Activated CD8-positive, alpha-beta T cell treated with anti-CD3 and anti-CD28 coated beads for 36 hours (primary cell): ENCODE data around the gene GOSR2. TPM values are rescaled to one million over a fixed set of nuclear protein-coding genes. Genes with fewer than 3 reads are reported as not detected.

Experiments
- ATAC-seq: fragments of 200-7000 bp; cut with Tn5 transposase; one replicate; pipeline ENCODE4 v1.10.0; 2021; ENCODE audit warnings: mild to moderate bottlenecking, moderate library complexity
- CTCF ChIA-PET: fragments of 350-600 bp; sonication (Branson Sonifier 250); formaldehyde crosslinking; loops from one replicate; lab custom pipeline; 2021; ENCODE audit warnings: antibody characterized with exemption; lab: Charles Lee
- POLR2A ChIA-PET: fragments of 350-600 bp; sonication (Branson Sonifier 250); formaldehyde crosslinking; loops from one replicate; lab custom pipeline; 2021; ENCODE audit warnings: antibody characterized with exemption; lab: Charles Lee
- DNase-seq: peaks from one replicate; pipeline ENCODE4 v3.0.0-alpha.2; 2020
- H3K27ac Mint-ChIP-seq: one replicate; pipeline ENCODE4 v1.8.0; 2021; ENCODE audit warnings: mild to moderate bottlenecking, mixed read lengths
- H3K27me3 Mint-ChIP-seq: one replicate; pipeline ENCODE4 v1.8.0; 2021; ENCODE audit warnings: mixed read lengths
- H3K36me3 Mint-ChIP-seq: one replicate; pipeline ENCODE4 v1.8.0; 2021; ENCODE audit warnings: low read depth, mixed read lengths
- H3K4me1 Mint-ChIP-seq: one replicate; pipeline ENCODE4 v1.8.0; 2021; ENCODE audit warnings: low read depth, mixed read lengths
- H3K4me3 Mint-ChIP-seq: one replicate; pipeline ENCODE4 v1.8.0; 2021; ENCODE audit warnings: mild to moderate bottlenecking, moderate library complexity, mixed read lengths
- H3K9me3 Mint-ChIP-seq: one replicate; pipeline ENCODE4 v1.8.0; 2021; ENCODE audit warnings: mixed read lengths
- intact Hi-C: fragments of 100-400 bp; cut with micrococcal nuclease; formaldehyde crosslinking; loops from one replicate; pipeline ENCODE4 v1.10.0; 2022
- total RNA-seq, 2 experiments: library from RNA; stranded (reverse); gene quantifications; one replicate each; pipeline ENCODE4 v1.2.3, GENCODE V29; 2021
- TF ChIP-seq, protein P1 (sequence below): fragments of 200-600 bp; IDR thresholded peaks from one replicate; pipeline ENCODE4 v1.8.0; 2022; ENCODE audit warnings: antibody characterized with exemption, mild to moderate bottlenecking

GOSR2 gene
- total RNA-seq, 2 experiments from 2014 or later = 44.8 to 50.0 TPM

DNA sequence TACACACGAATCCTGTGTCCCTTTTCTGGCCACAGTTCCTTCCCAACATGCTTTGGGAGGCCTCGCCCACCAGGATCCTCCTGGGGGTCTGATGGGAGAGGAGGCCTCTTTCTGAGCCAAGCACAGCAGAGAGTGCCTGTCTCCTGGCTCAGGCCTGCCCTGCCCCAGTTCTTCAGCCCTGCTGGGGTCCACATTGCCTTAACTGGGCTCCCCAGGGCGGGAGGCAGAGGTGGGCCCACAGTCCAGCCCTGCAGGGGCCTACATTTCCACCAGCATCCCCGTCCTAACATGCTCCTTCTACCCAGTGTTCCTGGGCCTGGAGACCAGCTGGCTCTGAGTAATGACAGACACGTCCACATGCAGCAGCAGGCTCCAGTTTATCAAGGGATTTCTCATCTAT is 41.9 kb upstream of the GOSR2 start:
- ATAC-seq (no peak), DNase-seq (no peak)
- POLR2A ChIA-PET = no interaction called here
- H3K4me3 Mint-ChIP-seq = no peak overlapping the region
- intact Hi-C loops = no loop called here
- no peaks in the 10 kb centered on the region for H3K36me3 Mint-ChIP-seq
- H3K9me3 Mint-ChIP-seq = no peaks in the 10 kb centered on the region
- no peaks in the 10 kb centered on the region for H3K27me3 Mint-ChIP-seq
- TF ChIP-seq, protein P1, sequence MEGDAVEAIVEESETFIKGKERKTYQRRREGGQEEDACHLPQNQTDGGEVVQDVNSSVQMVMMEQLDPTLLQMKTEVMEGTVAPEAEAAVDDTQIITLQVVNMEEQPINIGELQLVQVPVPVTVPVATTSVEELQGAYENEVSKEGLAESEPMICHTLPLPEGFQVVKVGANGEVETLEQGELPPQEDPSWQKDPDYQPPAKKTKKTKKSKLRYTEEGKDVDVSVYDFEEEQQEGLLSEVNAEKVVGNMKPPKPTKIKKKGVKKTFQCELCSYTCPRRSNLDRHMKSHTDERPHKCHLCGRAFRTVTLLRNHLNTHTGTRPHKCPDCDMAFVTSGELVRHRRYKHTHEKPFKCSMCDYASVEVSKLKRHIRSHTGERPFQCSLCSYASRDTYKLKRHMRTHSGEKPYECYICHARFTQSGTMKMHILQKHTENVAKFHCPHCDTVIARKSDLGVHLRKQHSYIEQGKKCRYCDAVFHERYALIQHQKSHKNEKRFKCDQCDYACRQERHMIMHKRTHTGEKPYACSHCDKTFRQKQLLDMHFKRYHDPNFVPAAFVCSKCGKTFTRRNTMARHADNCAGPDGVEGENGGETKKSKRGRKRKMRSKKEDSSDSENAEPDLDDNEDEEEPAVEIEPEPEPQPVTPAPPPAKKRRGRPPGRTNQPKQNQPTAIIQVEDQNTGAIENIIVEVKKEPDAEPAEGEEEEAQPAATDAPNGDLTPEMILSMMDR = no peak
- H3K4me1 Mint-ChIP-seq = peaks cover 5% of the 10 kb centered on the region
- no peak overlapping the region for H3K27ac Mint-ChIP-seq
- CTCF ChIA-PET = no interaction called here

DNA sequence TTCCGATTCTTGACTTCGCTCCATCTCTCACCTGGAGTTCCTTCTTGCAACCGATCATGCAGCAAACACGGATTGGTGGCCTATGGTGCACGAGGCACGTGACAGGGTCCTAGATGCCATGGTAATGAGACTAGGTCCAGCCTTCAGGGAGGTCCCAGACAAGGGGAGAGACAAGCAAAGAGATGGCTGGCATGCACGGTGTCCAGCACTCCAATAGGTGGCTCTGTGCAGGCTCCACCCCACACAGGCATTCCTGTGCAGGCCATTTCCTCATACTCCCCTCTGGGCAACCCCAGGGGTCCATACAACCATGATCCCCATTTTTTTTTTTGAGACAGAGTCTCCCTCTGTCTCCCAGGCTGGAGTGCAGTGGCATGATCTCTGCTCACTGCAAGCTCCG is 40.3 kb upstream of the GOSR2 start:
- TF ChIP-seq, protein P1 = no peak
- Mint-ChIP-seq H3K4me1 (peaks cover 2% of the 10 kb centered on the region), H3K36me3 (no peaks in the 10 kb centered on the region), H3K27me3 (no peaks in the 10 kb centered on the region), H3K4me3 (no peak overlapping the region), H3K9me3 (no peaks in the 10 kb centered on the region), H3K27ac (no peak overlapping the region)
- intact Hi-C loops = no loop called here
- POLR2A ChIA-PET = no interaction called here
- ATAC-seq = no peak
- no peak for DNase-seq
- CTCF ChIA-PET = interaction anchor here (1.6 kb wide), 1 partner anchor 11 kb away, joined by 3 read pairs; no protein-coding TSS in a partner anchor

DNA sequence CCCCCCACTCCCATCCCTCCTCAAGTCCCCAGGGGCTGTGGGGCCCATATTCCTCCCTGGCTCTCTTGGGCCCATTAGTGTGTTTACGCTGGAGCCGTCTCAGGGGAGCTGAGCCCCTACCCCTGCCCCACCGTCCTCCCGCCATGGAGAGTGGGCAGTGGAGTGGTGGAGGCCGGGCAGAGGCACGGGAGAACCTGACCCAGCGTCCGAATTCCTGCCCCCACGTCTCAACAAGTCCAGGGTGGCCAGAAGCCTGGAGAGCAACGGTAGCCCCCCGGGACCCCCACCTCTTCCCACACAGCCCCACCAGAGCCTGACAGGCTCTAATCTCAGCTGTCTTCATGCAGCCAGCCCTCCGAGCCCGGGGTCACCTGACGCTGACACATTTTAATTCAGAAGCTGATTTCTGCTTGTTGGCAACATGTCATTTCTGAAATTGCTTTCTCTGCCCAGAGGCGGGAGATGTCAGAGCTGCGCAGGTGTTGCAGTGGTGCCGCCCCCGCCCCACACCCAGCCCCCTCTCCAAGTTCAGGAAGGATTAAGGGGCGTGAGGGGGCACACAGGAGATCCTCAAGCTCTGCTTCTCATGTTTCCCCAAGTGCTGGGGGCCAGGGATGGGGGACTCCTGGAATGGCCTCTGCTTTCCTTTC is 39.0 kb upstream of the GOSR2 start:
- H3K4me3 Mint-ChIP-seq = no peak overlapping the region
- no peak for DNase-seq
- ATAC-seq = no peak
- CTCF ChIA-PET = interaction anchor here (1.6 kb wide), 1 partner anchor 12 kb away, joined by 3 read pairs; no protein-coding TSS in a partner anchor
- intact Hi-C loops = no loop called here
- POLR2A ChIA-PET = no interaction called here
- no peaks in the 10 kb centered on the region for H3K9me3 Mint-ChIP-seq
- no peaks in the 10 kb centered on the region for H3K27me3 Mint-ChIP-seq
- TF ChIP-seq, protein P1 = no peak
- H3K4me1 Mint-ChIP-seq = no peaks in the 10 kb centered on the region
- H3K36me3 Mint-ChIP-seq = no peaks in the 10 kb centered on the region
- no peak overlapping the region for H3K27ac Mint-ChIP-seq

DNA sequence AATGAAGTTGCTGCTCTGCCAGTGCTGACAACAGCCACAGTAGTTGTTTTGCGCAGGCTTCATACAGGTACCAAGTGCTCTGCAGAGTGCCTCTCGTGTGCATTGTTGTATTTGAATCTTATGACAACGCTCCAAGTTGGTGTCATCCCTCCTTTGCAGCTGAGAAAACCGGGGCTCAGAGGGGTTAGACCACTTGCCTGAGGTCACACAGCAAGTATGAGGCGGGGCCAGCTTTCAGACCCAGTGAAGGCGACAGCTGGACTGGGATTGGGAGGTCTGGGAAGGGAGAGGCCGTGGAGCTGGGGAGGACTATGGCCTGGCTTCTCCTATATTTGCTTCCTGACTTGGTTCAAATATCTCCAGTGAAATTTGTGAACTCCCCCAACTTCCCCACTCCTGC is 38.4 kb upstream of the GOSR2 start:
- ATAC-seq (no peak), DNase-seq (no peak)
- ChIA-PET CTCF (interaction anchor here (0.7 kb wide), 1 partner anchor 8 kb away, joined by 3 read pairs; no protein-coding TSS in a partner anchor), POLR2A (no interaction called here)
- H3K36me3 Mint-ChIP-seq = no peaks in the 10 kb centered on the region
- no peak overlapping the region for H3K4me3 Mint-ChIP-seq
- no peaks in the 10 kb centered on the region for H3K9me3 Mint-ChIP-seq
- no peaks in the 10 kb centered on the region for H3K4me1 Mint-ChIP-seq
- TF ChIP-seq, protein P1 = no peak
- intact Hi-C loops = no loop called here
- no peaks in the 10 kb centered on the region for H3K27me3 Mint-ChIP-seq
- H3K27ac Mint-ChIP-seq = no peak overlapping the region

DNA sequence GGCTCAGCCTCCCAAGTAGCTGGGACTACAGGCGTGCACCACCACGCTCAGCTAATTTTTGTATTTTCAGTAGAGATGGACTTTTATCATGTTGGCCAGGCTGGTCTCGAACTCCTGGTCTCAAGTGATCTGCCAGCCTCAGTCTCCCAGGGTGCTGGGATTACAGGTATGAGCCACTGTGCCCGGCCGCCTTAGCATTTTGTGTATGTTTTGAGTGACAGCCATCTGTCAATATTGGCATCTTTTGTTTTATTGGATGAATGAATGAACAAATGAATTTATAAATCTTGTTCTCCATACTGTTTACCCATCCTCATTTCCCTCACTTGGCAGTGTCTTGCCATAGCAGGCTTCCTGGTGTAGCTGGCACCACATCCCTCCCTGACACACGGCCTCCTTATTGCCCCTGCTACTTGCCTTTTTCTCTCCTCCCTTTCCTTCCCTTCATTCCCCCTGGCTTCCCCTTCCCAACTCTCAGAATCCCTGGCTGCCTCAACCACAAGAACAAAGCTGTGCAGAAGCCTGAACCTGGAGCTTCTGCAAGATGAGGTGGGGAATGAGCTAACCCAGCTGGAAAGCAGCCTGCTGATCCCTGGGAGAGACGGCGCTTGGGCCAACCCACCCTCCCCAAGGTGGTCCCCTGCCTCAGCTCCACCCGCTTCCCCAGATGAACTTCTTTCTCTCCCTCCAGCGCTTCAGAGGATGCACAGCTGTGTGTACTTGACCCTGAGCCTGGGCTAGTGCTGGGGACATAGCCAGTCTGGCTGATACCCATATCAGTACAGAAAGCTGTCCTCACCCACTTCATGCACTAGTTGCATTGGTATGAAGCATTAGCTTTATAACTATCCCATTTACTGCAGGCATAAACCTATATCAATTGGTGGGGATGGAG is 37.3 kb upstream of the GOSR2 start:
- CTCF ChIA-PET = interaction anchor here (1.0 kb wide), 1 partner anchor 44 kb away, joined by 3 read pairs; no protein-coding TSS in a partner anchor

More for the DNA sequence above, 37.3 kb upstream of the GOSR2 start:
- POLR2A ChIA-PET = no interaction called here
- intact Hi-C loops = no loop called here
- no peaks in the 10 kb centered on the region for H3K27me3 Mint-ChIP-seq
- H3K36me3 Mint-ChIP-seq = no peaks in the 10 kb centered on the region
- H3K4me3 Mint-ChIP-seq = no peak overlapping the region
- ATAC-seq (no peak), DNase-seq (no peak)
- H3K9me3 Mint-ChIP-seq = no peaks in the 10 kb centered on the region
- no peaks in the 10 kb centered on the region for H3K4me1 Mint-ChIP-seq
- no peak overlapping the region for H3K27ac Mint-ChIP-seq
- TF ChIP-seq, protein P1 = no peak
